GM21825 (cell line): Measurements from ENCODE around the gene TRHDE.
"Not testable (repeated sequence)": the region's sequence is repeated elsewhere in the genome, so short reads cannot be mapped to it uniquely, and the experiment has no call there.

ENCODE experiments used
- ATAC-seq: cut with Tn5 transposase; IDR thresholded peaks from one replicate; pipeline ENCODE4 v1.9.1; 2021; ENCODE audit warnings: mild to moderate bottlenecking, moderate library complexity; ENCODE audit not compliant: unreplicated experiment

Gene TRHDE

DNA sequence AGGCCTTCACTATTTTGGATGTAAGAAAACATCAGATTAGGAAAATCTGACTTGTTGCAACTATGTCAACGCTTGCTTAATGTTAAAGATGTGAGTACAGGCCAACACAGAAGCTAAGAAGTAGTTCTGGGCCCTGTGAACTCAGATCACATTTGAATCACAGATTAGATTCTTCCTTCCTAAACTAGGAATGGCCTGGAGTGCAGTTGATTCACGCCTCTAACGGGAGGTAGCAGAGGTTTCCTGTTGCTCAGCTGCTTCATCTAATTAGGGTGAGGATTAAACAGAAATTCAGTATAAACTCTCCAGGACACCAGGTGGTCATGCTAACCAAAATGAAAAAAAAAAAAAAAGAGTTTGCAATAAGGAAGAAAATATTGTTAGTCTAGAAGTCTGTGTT, 314.3 kb downstream of the TRHDE start:
- ATAC-seq: no peak

DNA sequence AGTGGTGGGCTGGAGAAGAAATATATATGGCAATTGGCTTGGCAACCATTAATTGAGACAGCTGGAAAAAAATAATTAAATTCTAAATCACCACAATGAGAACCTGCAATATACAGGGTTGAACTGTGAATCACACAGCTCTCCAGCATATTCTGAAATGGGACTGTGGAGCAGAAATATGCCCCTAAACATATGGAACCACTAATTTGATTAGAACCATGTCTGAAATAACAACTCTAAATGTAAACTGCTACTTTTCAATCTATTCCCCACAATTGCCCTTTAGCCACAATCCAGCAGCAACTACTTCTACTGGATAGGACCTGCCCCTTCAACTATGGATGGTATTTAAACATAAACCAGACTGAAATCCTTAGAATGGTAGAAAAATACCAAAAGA, 330.4 kb downstream of the TRHDE start:
- no peak for ATAC-seq

DNA sequence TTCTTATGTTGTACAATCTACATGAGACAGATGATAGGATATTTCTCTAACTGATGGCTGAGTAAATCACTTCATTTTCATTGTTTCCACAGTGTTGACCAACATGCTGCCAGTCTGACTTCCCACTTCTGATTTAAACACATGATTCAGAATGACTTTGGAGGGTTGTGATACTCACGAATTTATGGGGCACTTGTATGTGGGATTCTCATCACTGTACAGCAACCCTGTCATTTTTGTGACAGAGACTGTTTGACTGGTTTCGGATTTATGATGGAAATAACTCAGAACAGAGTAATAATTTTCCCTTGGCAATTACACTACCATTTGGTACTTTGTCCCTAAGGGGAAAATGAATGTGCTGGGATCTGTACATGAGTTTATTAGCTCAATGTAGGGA, 333.8 kb downstream of the TRHDE start:
- no peak for ATAC-seq

DNA sequence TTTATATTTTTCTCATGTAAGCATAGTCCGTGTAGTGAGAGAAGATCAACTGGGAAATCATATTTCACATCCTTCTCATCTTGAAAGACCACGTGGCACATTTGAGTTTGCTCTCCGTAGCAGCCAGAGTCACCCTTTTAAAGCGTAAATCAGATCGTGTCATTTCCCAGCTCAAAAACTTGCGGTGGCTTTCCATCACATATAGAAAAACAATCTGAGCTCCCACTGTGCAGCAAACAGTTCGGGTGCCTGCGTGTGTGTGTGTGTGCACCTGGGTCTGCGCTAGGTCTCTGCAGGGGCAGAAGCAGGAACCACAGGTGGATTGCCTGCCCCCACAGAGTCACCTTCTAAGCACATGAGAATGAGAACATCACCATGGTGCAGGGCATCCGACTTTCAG, 338.2 kb downstream of the TRHDE start:
- ATAC-seq: no peak

DNA sequence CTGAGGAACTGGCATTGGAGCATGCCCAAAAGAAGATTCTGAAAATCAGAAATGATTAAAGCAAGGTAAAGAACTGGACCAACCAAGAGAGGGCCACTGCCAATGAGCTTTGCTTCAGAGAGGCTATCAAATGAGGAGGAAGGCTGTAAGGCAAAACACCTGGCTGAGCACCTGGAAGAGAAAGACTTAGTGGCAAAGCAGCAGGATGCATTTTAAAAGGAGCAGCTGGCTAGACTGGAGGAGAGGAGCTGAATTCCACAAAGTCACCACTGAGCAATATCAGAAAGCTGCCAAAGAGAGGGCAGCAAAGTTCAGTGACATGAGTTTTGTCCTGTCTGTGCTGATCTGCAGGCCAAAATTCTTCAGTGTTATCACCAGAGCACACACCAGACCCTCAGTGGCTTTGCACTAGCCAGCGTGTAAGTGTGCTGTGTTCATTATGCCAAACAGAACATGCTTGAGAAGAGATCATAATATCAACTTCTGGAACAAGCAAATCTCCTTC, 338.7 kb downstream of the TRHDE start:
- ATAC-seq: no peak

DNA sequence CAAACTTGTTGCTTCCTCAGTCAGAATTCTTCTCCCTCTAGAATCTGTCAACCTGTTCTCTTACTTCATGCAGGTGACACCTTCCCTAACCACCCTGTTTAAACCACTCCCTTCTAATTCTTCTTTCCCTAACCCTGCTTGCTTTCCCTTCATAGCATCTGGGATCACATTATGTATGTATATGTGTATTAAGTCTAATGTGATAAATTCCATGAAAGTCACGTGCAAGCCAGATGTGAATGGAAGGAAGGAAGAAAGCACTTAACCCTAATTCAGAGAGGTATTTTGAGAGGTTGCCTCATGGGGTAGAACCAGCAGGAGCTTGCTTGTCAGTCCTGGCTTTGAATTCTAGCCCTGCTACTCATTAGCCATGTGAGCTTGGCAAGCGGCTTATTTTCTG, 340.0 kb downstream of the TRHDE start:
- no peak for ATAC-seq

DNA sequence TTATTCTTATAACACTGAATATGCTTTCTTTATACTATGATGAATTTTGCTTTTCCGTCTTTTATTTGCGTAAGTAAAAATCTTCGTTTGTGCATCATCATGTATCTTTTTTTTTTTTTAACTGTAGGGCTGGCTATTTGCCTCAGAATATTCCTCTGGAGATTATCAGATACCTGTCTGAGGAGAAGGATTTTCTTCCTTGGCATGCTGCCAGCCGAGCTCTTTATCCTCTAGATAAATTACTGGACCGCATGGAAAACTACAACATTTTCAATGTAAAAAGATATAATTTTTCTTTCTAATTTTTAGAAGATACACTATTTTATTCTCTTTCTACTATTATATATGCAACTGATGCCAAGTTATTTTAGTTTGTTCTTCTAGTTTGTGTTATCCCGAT, 346.6 kb downstream of the TRHDE start:
- ATAC-seq: no peak

DNA sequence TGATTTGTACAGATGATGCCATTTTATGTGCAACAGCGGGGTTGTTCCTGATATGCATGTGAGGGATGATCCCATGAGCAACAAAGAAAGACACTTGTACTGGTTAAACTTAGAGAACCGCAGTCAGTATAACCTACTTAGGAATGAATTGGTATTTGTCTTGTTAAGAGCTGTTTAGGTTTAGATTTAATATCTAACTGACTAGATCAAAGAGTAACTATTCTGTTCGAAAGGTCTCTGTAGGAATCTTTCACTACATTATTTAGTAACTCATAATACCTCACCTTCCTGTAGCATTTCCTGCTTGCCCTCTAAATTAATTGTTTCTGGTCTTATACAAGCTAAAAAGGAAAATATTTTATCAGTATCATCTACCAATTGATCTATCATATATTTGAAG, 350.4 kb downstream of the TRHDE start:
- no peak for ATAC-seq

DNA sequence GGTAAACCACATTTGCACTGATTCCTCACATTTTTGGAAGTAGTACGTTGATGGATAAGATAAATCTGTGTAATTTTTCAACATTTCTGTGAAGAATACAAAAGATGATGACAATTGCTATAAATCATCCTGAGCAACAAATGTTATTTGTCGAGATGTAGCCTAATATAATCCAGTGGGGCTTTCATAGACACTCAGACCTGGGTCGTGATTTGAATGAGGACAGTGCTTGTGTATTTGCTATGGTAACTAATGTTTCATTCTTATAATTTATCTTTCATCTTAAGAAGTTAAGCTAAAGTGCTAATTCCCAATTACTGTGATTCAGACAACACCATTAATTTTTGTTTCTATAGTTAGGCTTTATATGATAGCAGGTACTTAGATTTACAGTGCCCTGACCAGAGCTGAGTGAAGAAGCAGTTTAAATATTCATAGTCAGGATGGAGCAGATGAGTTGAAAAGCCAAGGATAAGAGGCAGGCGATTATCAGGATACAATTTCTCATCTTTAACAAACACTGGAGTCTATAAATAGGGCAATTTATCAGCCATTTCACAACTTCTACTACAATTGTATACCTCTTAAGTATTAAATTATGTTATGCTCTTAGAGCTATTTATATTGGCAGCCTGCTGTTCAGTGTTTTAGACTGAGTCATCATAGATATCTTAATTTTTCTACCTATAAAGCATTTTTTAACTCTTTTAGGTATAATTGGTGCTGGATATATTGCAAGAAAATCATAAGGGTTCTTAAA, 359.9 kb downstream of the TRHDE start:
- no peak for ATAC-seq

DNA sequence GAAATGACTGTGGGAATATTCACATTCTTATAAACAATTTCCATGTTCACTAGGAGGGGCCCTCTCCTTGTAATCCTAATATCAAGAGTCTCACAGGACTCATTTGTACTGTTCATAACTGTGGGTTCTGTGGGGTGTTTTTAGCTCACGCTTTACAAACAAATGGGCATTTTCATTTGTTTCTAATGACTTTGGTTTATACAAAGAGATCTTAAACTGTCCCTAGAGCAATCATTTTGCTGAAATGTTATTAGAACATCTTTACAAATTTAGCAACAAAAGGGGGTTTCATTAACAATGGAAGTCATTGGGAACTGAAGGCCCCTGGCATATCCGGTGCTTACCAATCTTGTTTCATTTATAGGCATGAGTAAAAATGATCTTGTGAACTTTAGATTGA, 370.5 kb downstream of the TRHDE start:
- ATAC-seq: no peak

DNA sequence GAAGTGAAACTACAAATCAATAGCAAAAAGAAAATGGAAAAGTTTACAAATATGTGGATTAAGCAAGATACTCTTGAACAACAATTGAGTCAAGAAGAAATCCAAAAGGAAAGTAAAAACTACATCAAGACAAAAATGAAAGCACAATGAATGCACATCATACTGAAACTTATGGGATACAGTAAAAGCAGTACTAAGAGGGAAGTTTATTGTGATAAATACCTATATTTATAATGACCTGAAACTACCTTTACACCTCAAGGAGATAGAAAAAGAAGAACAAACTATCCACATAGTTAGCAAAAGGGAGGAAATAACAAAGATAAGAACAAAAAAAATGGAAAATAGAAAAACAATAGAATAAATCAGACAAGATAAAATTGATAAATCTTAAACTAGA, 375.0 kb downstream of the TRHDE start:
- no peak for ATAC-seq

DNA sequence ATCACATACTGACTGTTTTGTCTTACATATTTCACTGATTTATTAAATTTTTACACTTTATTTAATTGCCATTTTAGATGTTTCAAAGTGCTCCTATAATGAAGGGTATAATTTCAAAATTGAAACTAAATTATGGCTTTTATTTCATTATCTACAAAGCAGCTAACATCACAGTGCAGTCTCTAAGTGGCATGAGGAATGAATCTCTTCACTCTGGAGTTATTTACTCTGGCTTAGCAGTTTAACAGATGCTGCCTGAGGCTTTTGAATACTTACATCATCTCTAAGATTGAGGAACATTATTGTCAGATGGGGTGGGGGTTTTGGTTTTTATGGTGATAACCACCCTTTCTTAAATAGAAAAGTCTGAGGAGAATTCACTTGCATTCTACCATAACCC, 386.4 kb downstream of the TRHDE start:
- ATAC-seq: no peak

DNA sequence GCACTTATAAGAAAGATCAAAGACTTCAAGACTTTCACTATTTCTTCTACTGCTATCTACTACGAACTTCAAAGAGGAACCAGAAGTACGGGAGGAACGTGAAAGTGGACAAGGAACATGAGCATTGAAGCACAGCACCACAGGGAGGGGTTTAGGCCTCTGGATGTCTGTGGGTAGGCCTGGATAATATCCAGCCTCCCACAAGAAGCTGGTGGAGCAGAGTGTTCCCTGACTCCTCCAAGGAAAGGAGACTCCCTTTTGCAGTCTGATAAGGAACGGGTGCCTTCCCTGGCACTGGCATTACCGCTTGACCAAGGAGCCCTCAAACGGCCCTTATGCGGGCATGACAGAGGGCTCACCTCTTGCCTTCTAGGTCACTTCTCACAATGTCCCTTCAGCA, 388.0 kb downstream of the TRHDE start:
- not testable (repeated sequence) for ATAC-seq

DNA sequence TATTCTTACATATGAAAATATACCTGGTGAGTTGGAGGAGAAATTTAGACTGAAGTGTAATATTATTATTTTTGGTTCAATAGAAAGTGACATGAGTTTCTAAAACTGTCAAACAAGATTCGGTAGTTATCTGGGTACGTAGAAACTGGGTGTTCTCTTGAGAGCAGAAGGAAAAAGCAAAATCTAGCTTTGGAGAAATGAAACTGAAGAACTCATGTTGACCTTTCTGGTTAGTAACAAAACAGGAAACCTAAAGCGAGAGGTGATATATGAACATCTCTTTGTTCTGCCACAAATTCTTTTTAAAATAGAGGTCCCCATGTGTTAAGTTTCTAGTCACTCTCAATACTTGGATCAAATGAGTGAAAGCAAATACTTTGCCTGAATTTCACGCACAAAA, 401.7 kb downstream of the TRHDE start:
- peak; percentile 84 for ATAC-seq

DNA sequence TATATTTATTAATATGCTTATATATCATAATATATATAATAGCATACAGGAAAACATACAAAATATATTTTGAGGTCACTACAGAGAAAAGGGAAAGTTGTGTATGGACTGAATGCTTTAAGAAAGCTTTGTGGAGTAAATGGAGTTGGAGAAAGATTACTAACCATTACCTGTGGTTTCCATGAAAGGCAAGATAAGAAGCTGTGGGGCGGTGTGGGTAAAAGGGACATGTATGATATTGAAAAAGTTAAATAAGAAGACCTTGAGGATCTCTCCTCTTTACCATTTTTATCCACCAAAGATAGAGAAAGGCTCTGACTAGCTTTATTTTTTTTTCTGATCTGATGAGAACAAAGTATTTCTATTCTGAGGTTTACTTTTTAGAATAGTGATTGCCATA, 404.4 kb downstream of the TRHDE start:
- no peak for ATAC-seq

DNA sequence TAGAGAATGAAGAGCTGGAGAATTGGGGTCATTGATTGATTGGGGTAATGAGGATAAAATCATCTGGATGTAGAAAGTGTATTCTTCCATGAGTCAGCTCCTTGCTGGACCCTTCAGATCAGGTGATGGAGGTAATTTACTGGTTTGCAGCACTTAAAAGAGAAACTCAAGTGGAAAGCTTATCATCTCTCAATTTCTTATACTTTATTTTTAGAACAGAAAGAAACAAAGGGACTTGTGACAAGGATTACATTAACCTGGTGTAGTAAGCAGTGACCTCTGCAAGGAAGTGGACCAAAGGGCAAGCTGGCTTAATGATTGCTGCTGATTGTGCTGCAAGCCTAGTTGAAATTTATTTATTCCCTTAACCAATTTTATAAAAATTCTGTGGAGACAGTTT, 405.0 kb downstream of the TRHDE start:
- ATAC-seq: no peak

DNA sequence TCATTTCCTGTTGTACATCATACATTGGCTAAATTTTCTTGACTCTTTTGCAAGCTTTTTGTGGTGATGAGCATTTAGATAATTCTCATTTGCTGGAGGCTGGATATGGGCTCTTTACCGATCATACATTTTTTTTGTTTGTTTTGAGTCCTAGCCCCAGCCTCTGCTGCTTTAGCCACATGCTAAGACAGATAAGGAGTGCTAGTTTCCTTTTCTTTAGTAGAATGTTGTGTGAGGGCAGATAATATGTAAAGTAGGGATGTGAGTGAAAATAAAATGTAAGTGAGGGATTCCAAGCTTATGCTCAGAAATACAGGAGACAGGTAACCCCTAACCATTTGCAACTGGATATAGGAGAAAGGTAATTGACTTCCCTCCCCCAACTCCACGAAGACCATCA, 405.7 kb downstream of the TRHDE start:
- ATAC-seq: no peak

DNA sequence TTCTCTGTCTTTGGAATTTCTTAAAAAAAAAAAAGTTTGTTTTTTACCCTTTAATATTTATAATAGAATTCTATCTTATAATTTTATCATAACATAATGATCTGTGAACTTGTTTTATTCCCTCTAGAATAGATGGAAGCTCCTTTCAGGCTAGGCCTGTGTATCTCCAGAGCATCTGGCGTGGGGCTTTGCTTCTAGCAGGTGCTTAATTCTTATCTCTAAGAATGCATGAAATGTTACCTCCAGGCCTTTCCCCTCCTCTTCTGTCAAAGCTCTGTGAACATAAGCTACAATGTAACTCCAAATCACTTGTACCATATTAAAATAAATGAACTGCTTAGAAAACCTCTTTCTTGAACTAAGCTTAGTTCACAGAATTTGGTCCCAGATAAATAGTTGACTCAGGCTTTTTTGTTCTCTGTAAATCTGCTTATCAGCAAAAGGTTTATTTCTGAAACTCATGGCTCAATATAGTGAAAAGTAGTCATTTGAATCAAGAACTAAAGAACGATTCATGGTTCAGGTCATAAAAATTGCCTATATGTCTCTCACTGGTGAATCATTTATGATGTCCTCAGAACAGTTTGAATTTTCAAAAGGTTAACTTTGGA, 407.1 kb downstream of the TRHDE start:
- ATAC-seq: no peak

DNA sequence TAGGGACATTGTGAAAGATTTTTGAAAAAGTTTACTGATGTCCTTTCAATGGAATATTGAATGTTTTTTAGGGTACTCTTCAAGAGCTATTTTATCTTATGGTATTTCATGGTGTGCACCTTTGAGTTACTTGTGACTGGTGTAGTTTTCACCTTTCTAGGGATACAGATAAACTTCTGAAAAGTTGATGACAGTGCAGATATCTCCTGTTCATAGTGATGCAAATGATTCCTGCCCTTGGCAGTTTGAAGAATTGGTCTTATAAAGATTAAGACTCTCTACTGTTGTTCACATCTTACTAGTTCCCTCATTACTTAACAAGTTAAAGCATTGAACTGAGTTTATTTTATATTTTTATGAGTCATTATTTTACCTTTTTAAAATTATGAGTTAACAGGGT, 408.9 kb downstream of the TRHDE start:
- ATAC-seq: no peak

DNA sequence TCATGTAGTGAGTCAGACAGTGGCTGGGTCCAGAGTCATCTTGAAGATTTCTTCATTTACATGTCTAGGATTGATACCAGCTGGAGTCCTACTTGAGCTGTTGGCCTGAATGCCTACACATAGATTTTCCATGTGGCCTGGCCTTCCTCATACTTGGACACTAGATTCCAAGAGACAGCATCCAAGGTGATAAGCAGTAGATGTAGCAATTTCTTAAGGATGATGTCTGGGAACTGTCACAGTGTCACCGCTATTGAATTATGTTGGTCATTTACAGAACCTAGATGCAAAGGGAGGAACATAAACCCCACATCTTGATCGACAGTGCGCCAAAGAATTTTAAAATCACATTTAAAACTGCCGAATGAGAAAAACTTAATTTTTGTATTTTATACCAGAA, 412.3 kb downstream of the TRHDE start:
- ATAC-seq: no peak

DNA sequence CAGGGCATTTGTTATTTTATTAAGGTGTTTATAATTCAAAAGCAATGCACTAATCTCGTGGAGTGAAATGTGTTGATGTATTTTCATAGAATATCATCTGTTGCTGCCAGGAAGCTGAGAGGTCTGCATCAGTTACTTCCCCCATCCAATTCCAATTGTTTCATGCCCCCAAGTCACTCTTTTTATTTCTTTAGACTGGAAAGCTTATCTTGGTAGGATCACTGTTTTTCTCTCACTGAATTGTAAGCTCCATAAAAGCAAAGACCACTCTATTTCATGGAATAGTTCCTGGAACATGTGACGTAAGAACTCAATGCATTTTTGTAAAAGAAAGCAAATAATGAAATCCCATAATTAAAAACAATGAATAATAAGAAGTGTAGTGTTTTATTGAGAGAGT, 420.2 kb downstream of the TRHDE start:
- ATAC-seq: no peak

DNA sequence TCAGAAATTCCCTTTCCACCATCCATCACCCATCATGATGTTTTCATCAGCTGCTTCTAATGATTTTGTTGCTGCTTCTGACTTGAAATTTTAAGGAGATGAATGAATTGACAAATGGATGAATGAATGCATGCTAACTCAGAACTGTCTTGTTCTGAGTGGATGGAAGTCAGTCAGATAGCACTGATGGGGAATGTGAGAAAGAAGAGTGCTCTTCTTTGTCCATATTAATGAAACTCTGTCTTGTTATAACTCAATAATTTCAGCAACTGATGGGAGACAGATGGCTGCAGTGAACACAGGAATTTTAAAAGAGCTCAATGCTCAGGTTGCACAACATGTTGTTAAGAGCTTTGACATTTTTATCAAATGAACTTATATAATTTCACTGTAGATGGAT, 422.0 kb downstream of the TRHDE start:
- no peak for ATAC-seq

DNA sequence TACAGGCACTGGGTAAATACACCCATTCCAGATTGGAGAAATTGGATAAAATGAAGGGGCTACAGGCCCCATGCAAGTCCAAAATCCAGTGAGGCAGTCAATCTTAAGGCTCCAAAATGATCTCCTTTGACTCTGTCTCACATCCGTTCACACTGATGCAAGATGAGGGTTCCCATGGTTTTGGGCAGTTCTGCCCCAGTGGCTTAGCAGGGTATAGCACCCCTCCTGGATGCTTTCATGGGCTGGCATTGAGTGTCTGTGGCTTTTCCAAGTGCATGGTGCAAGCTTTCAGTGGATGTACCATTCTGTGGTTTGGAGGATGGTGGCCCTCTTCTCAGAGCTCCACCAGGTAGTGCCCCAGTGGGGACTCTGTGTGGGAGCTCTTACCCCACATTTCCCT, 427.2 kb downstream of the TRHDE start:
- ATAC-seq: no peak
